SKM-1 (cell line): ENCODE data around the gene INHBC.
A peak's percentile ranks its signal among the peaks of the same experiment; 100 is the strongest.

Experiments used
- DNase-seq: peaks from one replicate; lab custom pipeline; 2025; ENCODE audit not compliant: unreplicated experiment; lab: John Stamatoyannopoulos, UW

Gene INHBC

GRCh38 chr12:57454213-57454565, 19.6 kb downstream of the INHBC start:
- no peak for DNase-seq

DNA sequence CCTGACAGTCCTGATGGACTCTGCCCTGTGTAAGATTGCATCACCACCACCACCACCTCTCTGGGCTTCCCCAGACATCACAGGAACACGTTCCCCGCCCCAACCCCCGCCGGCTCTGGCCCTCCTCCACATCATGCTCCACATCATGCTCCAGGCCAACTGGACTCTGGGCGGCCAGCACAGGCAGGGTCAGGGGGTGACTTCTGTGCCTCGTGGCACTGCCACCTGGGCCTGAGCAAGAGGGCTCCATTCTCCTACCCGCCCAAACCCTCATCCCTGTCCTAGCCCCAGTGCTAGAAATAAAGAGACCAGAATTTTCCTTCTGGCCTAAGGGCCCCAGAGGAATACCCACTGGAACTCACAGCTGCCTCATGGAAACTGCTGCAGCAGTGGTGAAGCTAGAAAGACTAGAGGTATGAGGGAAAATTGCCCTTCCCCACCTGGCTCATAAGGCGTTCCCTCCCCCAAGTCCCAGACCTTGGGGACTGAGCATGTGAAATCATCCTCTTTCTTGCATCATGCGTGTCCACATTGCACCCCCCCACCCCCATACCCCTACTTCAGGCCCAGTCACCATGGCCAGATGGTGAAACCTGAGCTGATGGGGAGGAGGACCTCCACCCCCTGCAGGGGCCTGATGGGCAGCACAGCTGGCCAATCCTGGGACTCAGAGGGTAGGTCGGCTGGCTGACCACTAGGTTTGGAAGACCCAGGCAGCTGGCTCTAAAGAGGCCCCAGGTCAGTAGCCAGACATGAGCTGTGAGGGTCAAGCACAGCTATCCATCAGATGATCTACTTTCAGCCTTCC, 20.2 kb downstream of the INHBC start, which contains the start of gene INHBE:
TSS of gene INHBE (plus strand) at position 742 of the 808 bp plus-strand sequence. CDS start 230 bp downstream, outside the sequence.
- no peak for DNase-seq

DNA sequence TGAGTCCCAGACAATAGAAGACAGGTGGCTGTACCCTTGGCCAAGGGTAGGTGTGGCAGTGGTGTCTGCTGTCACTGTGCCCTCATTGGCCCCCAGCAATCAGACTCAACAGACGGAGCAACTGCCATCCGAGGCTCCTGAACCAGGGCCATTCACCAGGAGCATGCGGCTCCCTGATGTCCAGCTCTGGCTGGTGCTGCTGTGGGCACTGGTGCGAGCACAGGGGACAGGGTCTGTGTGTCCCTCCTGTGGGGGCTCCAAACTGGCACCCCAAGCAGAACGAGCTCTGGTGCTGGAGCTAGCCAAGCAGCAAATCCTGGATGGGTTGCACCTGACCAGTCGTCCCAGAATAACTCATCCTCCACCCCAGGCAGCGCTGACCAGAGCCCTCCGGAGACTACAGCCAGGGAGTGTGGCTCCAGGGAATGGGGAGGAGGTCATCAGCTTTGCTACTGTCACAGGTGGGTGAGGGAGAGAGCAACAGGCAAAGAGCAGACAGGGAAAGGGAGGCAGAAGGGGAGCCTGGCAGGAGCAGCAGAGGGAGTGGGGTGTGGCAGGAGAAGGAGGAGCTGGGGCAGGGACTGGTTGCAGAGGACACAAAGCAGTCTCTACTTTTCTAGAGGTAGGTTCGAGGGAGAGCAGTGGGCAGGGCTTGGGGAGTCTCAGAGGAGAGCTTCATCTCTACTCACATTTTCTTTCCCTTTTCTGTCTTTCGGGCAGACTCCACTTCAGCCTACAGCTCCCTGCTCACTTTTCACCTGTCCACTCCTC, 21.0 kb downstream of the INHBC start:
- DNase-seq = no peak

- DNase-seq = no peak
These were observed 21.6 kb downstream of the INHBC start for GRCh38 chr12:57456145-57456700.

- DNase-seq = no peak
These were observed 22.3 kb downstream of the INHBC start for GRCh38 chr12:57456737-57457490.

GRCh38 chr12:57458665-57459054, 24.1 kb downstream of the INHBC start:
- DNase-seq = no peak

- peak; percentile 30 for DNase-seq
These were observed 24.6 kb downstream of the INHBC start for GRCh38 chr12:57459055-57459749.

DNA sequence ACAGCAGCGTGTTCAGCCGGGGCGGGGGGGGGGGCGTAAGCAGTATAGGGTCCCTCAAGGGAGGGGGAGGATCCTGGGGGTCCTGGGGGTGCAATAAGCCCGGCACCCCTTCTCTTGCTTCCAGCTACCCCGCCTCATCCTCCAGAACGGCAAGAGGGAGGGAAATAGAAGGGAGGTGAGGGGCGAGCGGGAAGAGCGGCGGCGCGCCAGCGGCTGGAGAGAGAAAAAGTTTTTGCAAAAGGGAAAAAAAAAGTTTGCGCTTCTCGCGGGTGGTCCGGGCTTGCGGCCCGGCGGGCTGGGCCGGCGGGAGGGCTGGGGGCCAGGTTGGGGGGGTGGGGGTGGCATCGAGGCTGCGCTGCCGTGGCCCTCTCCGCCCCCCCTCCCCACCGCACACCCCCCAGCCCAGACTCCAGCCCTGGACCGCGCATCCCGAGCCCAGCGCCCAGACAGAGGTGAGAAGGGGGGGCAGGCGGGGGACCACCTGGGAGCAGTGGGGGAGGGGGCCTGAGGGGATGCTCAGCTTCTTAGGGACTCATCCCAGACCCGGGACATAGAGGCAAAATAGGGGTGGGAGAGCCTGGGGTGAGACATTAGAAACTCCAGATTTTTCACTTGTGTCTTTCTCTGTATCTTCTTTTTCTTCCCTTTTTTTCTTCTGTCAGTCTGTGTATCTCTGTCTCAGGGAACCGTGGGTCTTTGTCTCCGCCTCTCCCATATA, 25.3 kb downstream of the INHBC start, which contains the start of gene GLI1:
TSS of gene GLI1 (plus strand) at position 36 of the 718 bp plus-strand sequence. CDS start 3,907 bp downstream, outside the sequence.
- DNase-seq = no peak

DNA sequence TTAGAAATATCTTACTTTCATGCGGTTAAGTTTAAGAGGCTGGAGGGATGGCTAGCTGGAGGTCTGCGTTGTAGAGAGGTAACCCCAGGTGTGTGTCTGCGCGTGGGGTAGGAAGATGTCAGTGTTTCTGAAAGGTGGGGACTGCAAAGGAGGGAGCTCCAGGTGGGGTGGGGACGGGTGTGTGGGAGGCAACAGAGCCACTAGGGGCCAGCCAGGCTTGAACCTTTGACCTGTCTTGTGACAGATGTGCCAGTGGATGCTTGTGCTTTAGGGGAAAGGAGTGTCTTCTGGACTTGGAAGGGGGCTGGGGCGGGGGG, 25.8 kb downstream of the INHBC start:
- DNase-seq = no peak

GRCh38 chr12:57460841-57461275, 26.3 kb downstream of the INHBC start:
- DNase-seq = no peak

DNA sequence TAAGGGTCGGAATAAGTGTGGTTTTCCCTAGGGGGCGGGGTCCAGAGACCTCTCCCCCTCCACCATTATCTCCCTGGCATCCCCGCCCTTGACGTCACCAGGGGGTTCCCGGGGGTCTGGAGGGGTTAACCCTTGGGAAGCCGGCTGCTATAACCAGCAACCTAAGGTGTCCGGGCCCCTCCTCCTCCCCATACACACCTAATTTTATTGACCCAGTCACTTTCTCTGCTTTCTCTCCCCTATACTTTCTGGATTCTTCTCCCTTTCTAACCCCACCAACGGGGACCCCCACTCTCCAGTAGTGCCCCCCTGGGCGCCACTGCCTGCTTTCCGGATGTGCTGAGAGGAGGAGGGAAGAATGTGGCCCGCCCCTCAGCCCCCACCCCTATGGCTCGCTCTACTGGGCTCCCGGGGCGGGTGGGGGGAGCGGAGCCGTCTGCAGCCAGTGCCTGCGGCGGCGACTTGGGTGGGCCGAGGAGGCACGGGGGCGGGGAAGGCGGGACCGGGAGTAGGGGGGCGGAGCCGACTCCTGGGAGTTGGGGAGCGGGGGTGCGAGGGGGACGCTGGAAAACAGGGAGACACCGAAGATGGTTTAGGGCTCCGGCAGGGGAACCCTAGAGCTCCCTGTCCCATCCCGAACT, 26.8 kb downstream of the INHBC start:
- no peak for DNase-seq

DNA sequence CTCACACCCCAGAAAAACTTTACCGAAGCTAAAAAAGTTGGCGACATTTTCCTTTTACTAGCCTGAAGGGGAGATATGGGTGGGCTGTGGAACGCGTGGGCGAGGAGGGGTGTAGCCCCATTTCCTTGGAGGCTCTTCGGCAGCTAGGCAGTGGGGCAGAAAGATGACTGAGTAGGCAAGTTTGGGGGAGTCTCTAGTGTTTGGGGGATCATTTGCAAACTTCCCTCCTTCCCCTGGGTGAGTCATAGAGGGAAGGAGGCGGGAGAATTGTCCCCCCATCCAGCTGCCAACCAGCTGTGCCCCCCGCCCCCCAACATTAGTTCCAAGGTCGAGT, 27.3 kb downstream of the INHBC start:
- DNase-seq = no peak

DNA sequence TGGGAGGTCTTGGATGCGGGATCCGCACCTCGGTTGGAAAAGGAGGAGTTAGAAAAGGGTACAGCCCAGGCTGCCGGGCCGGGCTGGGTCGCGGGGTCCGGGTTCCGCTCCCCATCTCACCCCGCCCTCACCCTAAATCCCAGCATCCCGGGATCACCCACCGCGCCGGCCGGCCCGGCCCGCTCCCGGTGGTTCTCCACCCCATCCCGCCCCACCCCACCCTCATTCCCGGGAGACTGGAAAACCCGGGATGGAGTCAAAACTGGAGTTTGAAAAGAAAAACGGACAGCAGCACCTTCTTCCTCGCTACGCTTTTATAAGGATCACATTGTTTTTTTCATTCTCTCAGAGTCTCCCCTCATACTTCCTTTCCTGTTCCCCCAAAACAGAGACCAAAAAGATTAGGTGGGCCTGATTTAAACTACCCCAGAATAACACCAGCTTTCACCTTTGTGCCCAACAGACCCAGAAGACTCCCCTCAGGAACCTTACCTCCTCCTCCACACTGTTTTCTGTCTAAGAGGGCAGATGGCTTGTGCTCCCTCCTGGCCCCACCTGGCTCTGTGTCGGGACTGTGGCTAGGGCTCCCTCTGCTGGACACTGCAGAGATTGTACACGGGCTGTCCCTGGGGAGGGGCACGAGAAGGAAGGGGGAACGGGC, 27.8 kb downstream of the INHBC start:
- peak; percentile 31 for DNase-seq

DNA sequence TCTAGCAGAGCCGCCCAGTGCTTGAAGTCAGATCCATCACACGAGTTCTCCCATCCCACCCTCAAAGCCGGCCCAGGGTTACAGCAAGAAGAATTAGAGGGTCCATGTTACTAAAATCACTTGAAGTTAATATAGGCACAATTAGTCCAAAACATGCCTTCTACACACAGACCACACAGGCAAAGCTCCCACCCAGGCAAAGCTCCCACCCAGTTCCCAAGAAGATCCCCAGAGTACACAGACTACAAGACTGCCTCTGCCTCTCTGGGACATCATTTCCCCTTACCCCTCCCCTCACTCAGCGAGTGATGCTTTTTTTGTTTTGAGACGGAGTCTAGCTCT, 28.3 kb downstream of the INHBC start:
- no peak for DNase-seq

DNA sequence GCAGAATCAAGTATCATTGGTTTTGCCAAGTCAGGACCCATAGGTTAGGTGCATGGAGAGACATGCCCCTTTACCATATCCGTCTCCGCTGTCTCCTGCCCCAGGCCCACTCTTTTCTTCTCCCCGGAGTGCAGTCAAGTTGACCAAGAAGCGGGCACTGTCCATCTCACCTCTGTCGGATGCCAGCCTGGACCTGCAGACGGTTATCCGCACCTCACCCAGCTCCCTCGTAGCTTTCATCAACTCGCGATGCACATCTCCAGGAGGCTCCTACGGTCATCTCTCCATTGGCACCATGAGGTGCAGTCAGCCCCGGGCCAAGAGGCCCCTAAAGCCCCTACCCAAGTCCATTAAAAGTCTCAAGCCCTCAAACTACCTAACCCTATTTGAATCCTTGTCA, 30.0 kb downstream of the INHBC start:
- no peak for DNase-seq

- DNase-seq = no peak
These were observed 30.6 kb downstream of the INHBC start for GRCh38 chr12:57465030-57465746.

- DNase-seq = no peak
These were observed 31.3 kb downstream of the INHBC start for GRCh38 chr12:57465747-57466505.
